Gastrocnemius medialis (tissue), 4 donors: ENCODE results near the gene ADAM12. TPM values are rescaled to one million over a fixed set of nuclear protein-coding genes. Genes with fewer than 3 reads are reported as not detected.

ENCODE experiments used
- ATAC-seq, 2 donors: fragments of 150-250 bp; one replicate each; pipeline ENCODE4 v1.9.1; 2016
- DNase-seq, 2 donors: peaks; one replicate each; pipeline ENCODE4 v3.0.0-alpha.2; 2019
- H3K27ac ChIP-seq, 4 donors: fragments of 200-600 bp; sonication (generic); 1 replicate in 1 of 4; 2 replicates in 3 of 4; pipeline ENCODE4 v1.5.1; 2016 to 2018; ENCODE audit warnings: mild to moderate bottlenecking in 2 of 4, moderate library complexity in 1 of 4
- H3K27me3 ChIP-seq, 3 donors: fragments of 200-600 bp; sonication (generic) in 2 of 3; 1 replicate in 1 of 3; 2 replicates in 2 of 3; pipeline versions ENCODE4 v1.5.1 to v1.6.0; 2016 to 2019; ENCODE audit warnings: mild to moderate bottlenecking in 1 of 3, moderate library complexity in 1 of 3
- H3K36me3 ChIP-seq, 2 donors: fragments of 200-600 bp; sonication (generic) in 1 of 2; one replicate each; pipeline ENCODE4 v1.5.1; 2017 to 2018
- H3K4me1 ChIP-seq, 2 donors: fragments of 200-600 bp; sonication (generic) in 1 of 2; one replicate each; pipeline ENCODE4 v1.5.1; 2016 to 2017; ENCODE audit warnings: mild to moderate bottlenecking in 2 of 2
- H3K4me3 ChIP-seq, 4 donors: fragments of 200-600 bp; sonication (generic) in 3 of 4; 1 replicate in 1 of 4; 2 replicates in 3 of 4; pipeline ENCODE4 v1.5.1; 2016 to 2019; ENCODE audit warnings: mild to moderate bottlenecking in 2 of 4
- H3K9me3 ChIP-seq, 3 donors: fragments of 200-600 bp; sonication (generic) in 2 of 3; 1 replicate in 1 of 3; 2 replicates in 2 of 3; pipeline ENCODE4 v1.5.1; 2016 to 2019
- CTCF ChIP-seq, 5 experiments: fragments of 450-650 bp in 3 of 5; fragments of 200-600 bp in 2 of 5; sonication (generic) in 2 of 5; IDR thresholded peaks in 4 of 5; conservative IDR thresholded peaks in 1 of 5; 1 replicate in 4 of 5; 2 replicates in 1 of 5; pipeline ENCODE4 v1.5.1; 2016 to 2019; ENCODE audit warnings: antibody characterized with exemption in 5 of 5, mild to moderate bottlenecking in 3 of 5, moderate library complexity in 3 of 5
- POLR2A ChIP-seq, 2 donors: fragments of 450-650 bp; IDR thresholded peaks; one replicate each; pipeline ENCODE4 v1.6.1; 2017; ENCODE audit warnings: antibody characterized with exemption in 2 of 2, mild to moderate bottlenecking in 2 of 2, moderate library complexity in 2 of 2
- in situ Hi-C, 4 donors: fragments of 200-750 bp; cut with MboI; loops; one replicate each; pipeline versions ENCODE4 v1.15.0 to v1.8.0; 2017; ENCODE audit warnings: low sequenced_read_pairs in 4 of 4
- intact Hi-C: fragments of 100-400 bp; cut with DNase I; formaldehyde crosslinking; loops from one replicate; pipeline ENCODE4 v1.15.1; 2023; ENCODE audit warnings: low total_unique reads
- total RNA-seq, 4 donors: library from RNA; depleted of rRNA; stranded (reverse); fragments of >200 nt; gene quantifications; one replicate each; pipeline versions ENCODE4 v1.1.0 to v1.2.3, GENCODE V29; 2016

ADAM12 gene
- total RNA-seq, 4 donors from 2014 or later: 0.10 TPM; not detected in 3

GRCh38 chr10:126131341-126131740, 256.9 kb downstream of the ADAM12 start:
- Histone ChIP-seq H3K27ac (no peak overlapping the region), H3K9me3 (no peaks in the 10 kb centered on the region), H3K36me3 (no peaks in the 10 kb centered on the region), H3K27me3 (no peaks in the 10 kb centered on the region), H3K4me3 (no peak overlapping the region), H3K4me1 (no peaks in the 10 kb centered on the region)
- intact Hi-C loops: no loop called here
- in situ Hi-C loops: no loop called here
- DNase-seq: no peak
- TF ChIP-seq POLR2A (IDR thresholded peaks at IDR 0.05) (no peak), CTCF (IDR thresholded peaks at IDR 0.05 in 4 of 5, conservative IDR thresholded peaks at IDR 0.05 in 1 of 5) (no peak)
- ATAC-seq: no peak

- TF ChIP-seq CTCF (IDR thresholded peaks at IDR 0.05 in 4 of 5, conservative IDR thresholded peaks at IDR 0.05 in 1 of 5) (no peak), POLR2A (IDR thresholded peaks at IDR 0.05) (no peak)
- Histone ChIP-seq H3K27me3 (no peaks in the 10 kb centered on the region), H3K4me1 (no peaks in the 10 kb centered on the region), H3K4me3 (no peak overlapping the region), H3K27ac (peak overlapping the region in 2 of 4 donors; percentile 33 to 43), H3K36me3 (no peaks in the 10 kb centered on the region), H3K9me3 (no peaks in the 10 kb centered on the region)
- peak; percentile 33 to 44 for ATAC-seq
- peak in 1 of 2 donors; percentile 38 for DNase-seq
- intact Hi-C loops: no loop called here
- in situ Hi-C loops: no loop called here
Observed at GRCh38 chr10:126130271-126130710, 258.0 kb downstream of the ADAM12 start.

GRCh38 chr10:126129026-126129425, 259.3 kb downstream of the ADAM12 start:
- Histone ChIP-seq H3K27ac (no peak overlapping the region), H3K36me3 (no peaks in the 10 kb centered on the region), H3K9me3 (no peaks in the 10 kb centered on the region), H3K4me1 (no peaks in the 10 kb centered on the region), H3K4me3 (no peak overlapping the region), H3K27me3 (no peaks in the 10 kb centered on the region)
- ATAC-seq (no peak), DNase-seq (no peak)
- intact Hi-C loops: no loop called here
- in situ Hi-C loops: no loop called here
- no peak for TF ChIP-seq CTCF (IDR thresholded peaks at IDR 0.05 in 4 of 5, conservative IDR thresholded peaks at IDR 0.05 in 1 of 5)
- no peak for TF ChIP-seq POLR2A (IDR thresholded peaks at IDR 0.05)

- intact Hi-C loops: no loop called here
Observed at GRCh38 chr10:126128581-126128980, 259.7 kb downstream of the ADAM12 start.

More at GRCh38 chr10:126128581-126128980, 259.7 kb downstream of the ADAM12 start:
- ATAC-seq (no peak), DNase-seq (no peak)
- no peak overlapping the region for H3K4me3 ChIP-seq
- H3K9me3 ChIP-seq: no peaks in the 10 kb centered on the region
- no peaks in the 10 kb centered on the region for H3K36me3 ChIP-seq
- no peaks in the 10 kb centered on the region for H3K27me3 ChIP-seq
- no peak overlapping the region for H3K27ac ChIP-seq
- TF ChIP-seq POLR2A (IDR thresholded peaks at IDR 0.05): no peak
- no peak for TF ChIP-seq CTCF (IDR thresholded peaks at IDR 0.05 in 4 of 5, conservative IDR thresholded peaks at IDR 0.05 in 1 of 5)
- no peaks in the 10 kb centered on the region for H3K4me1 ChIP-seq
- in situ Hi-C loops: no loop called here
